Uterus (tissue), 2 donors: Measurements from ENCODE around the gene MYADML2.

ENCODE experiments used
- CTCF ChIP-seq, 4 experiments: fragments of 200-600 bp in 2 of 4; fragments of 450-650 bp in 2 of 4; sonication (generic) in 2 of 4; IDR thresholded peaks; one replicate each; pipeline ENCODE4 v1.5.1; 2016 to 2019; ENCODE audit warnings: antibody characterized with exemption in 4 of 4, mild to moderate bottlenecking in 2 of 4, moderate library complexity in 1 of 4
- POLR2A ChIP-seq, 2 donors: fragments of 450-650 bp; IDR thresholded peaks; one replicate each; pipeline ENCODE4 v1.6.1; 2016; ENCODE audit warnings: antibody characterized with exemption in 2 of 2, mild to moderate bottlenecking in 1 of 2, moderate library complexity in 1 of 2

- TF ChIP-seq POLR2A (IDR thresholded peaks at IDR 0.05) (no peak), CTCF (IDR thresholded peaks at IDR 0.05) (no peak)
Observed at GRCh38 chr17:81993729-81994592, 46.9 kb upstream of the MYADML2 start.
